Choroid plexus epithelial cell (primary cell): ENCODE data around the gene VASH2.

ENCODE experiments used
- DNase-seq: peaks from one replicate; pipeline ENCODE4 v3.0.0-alpha.2; 2010; ENCODE audit warnings: low read depth
- H3K4me3 ChIP-seq: 2 replicates; pipeline ENCODE4 v1.5.1; 2011; ENCODE audit warnings: low read depth, mild to moderate bottlenecking, control low read depth, low read length, moderate library complexity
- CTCF ChIP-seq: conservative IDR thresholded peaks from 2 replicates; pipeline ENCODE4 v1.5.1; 2011; ENCODE audit warnings: low read depth, mild to moderate bottlenecking, control low read depth, inconsistent platforms, low read length, moderate library complexity

The VASH2 gene

GRCh38 chr1:212979340-212980122, 29.2 kb downstream of the VASH2 start:
- TF ChIP-seq CTCF: no peak
- no peak overlapping the region for H3K4me3 ChIP-seq
- DNase-seq: no peak

- peak; percentile 50 for DNase-seq
- H3K4me3 ChIP-seq: no peak overlapping the region
- peak; percentile 14 for TF ChIP-seq CTCF
Measured at GRCh38 chr1:212980123-212980785, 29.9 kb downstream of the VASH2 start.

GRCh38 chr1:212981025-212981495, 30.7 kb downstream of the VASH2 start:
- no peak for TF ChIP-seq CTCF
- DNase-seq: no peak
- H3K4me3 ChIP-seq: no peak overlapping the region

GRCh38 chr1:212981571-212982328, 31.4 kb downstream of the VASH2 start:
- H3K4me3 ChIP-seq: no peak overlapping the region
- TF ChIP-seq CTCF: no peak
- no peak for DNase-seq

- DNase-seq: no peak
- TF ChIP-seq CTCF: no peak
- H3K4me3 ChIP-seq: no peak overlapping the region
Measured at GRCh38 chr1:212982430-212983152, 32.2 kb downstream of the VASH2 start.

- no peak overlapping the region for H3K4me3 ChIP-seq
- no peak for TF ChIP-seq CTCF
- DNase-seq: no peak
Measured at GRCh38 chr1:212983482-212983881, 33.1 kb downstream of the VASH2 start.
